Osteoblast (primary cell): Measurements from ENCODE around the gene CYP51A1. TPM values are rescaled to one million over a fixed set of nuclear protein-coding genes. Genes with fewer than 3 reads are reported as not detected.
"Not testable (repeated sequence)": the region's sequence is repeated elsewhere in the genome, so short reads cannot be mapped to it uniquely, and the experiment has no call there.

ENCODE experiments used
- DNase-seq: peaks from one replicate; pipeline ENCODE4 v3.0.0; 2011; ENCODE audit warnings: low spot score, mixed read lengths; ENCODE audit not compliant: insufficient read length; ENCODE audit errors: missing footprints
- H2AFZ ChIP-seq: 2 replicates; pipeline ENCODE4 v1.6.0; 2011; ENCODE audit warnings: mild to moderate bottlenecking, low read length
- H3K27ac ChIP-seq: 2 replicates; pipeline ENCODE4 v1.5.1; 2011; ENCODE audit warnings: mild to moderate bottlenecking, low read depth, low read length, moderate library complexity
- H3K27me3 ChIP-seq: 2 replicates; pipeline ENCODE4 v1.6.0; 2012; ENCODE audit warnings: mild to moderate bottlenecking, control low read depth, inconsistent platforms, low read length, moderate library complexity; ENCODE audit not compliant: insufficient read depth
- H3K36me3 ChIP-seq: 2 replicates; pipeline ENCODE4 v1.5.1; 2011; ENCODE audit warnings: mild to moderate bottlenecking, low read length, control low read depth, moderate library complexity; ENCODE audit not compliant: insufficient read depth
- H3K4me1 ChIP-seq: 2 replicates; pipeline ENCODE4 v1.5.1; 2011; ENCODE audit warnings: mild to moderate bottlenecking, low read length, control low read depth, moderate library complexity; ENCODE audit not compliant: insufficient read depth
- H3K4me2 ChIP-seq: 2 replicates; pipeline ENCODE4 v1.6.0; 2011; ENCODE audit warnings: mild to moderate bottlenecking, low read length; ENCODE audit not compliant: insufficient read depth
- H3K4me3 ChIP-seq: fragments of 200-600 bp; sonication (generic); 3 replicates; pipeline ENCODE4 v1.5.1; 2012; ENCODE audit warnings: mild to moderate bottlenecking, low read length, inconsistent platforms; ENCODE audit not compliant: insufficient read depth
- H3K79me2 ChIP-seq: 2 replicates; pipeline ENCODE4 v1.6.0; 2012; ENCODE audit warnings: mild to moderate bottlenecking, low read length, control low read depth, inconsistent platforms; ENCODE audit not compliant: insufficient read depth
- H3K9me3 ChIP-seq: 2 replicates; pipeline ENCODE4 v1.5.1; 2011; ENCODE audit warnings: low read depth, low read length, control low read depth
- H4K20me1 ChIP-seq: 2 replicates; pipeline ENCODE4 v1.6.0; 2012; ENCODE audit warnings: mild to moderate bottlenecking, low read length, control low read depth; ENCODE audit not compliant: insufficient read depth
- total RNA-seq: library from RNA; depleted of rRNA; stranded (reverse); fragments of >200 nt; gene quantifications from 2 replicates; pipeline ENCODE4 v1.2.3, GENCODE V29; 2012
- TF ChIP-seq, protein P1 (sequence below): IDR thresholded peaks from 2 replicates; pipeline ENCODE4 v1.5.1; 2011; ENCODE audit warnings: mild to moderate bottlenecking, low read depth, low read length, moderate library complexity; ENCODE audit errors: extremely low read depth

Gene CYP51A1
- total RNA-seq, 1 donor, result 283 TPM

- Histone ChIP-seq H4K20me1 (no peaks in the 10 kb centered on the region), H3K27me3 (no peaks in the 10 kb centered on the region), H2AFZ (no peak overlapping the region), H3K4me2 (no peak overlapping the region), H3K79me2 (no peaks in the 10 kb centered on the region), H3K4me1 (no peaks in the 10 kb centered on the region), H3K9me3 (no peaks in the 10 kb centered on the region), H3K4me3 (no peak overlapping the region), H3K36me3 (peaks cover 58% of the 10 kb centered on the region), H3K27ac (no peak overlapping the region)
- DNase-seq, result no peak
- TF ChIP-seq, protein P1, sequence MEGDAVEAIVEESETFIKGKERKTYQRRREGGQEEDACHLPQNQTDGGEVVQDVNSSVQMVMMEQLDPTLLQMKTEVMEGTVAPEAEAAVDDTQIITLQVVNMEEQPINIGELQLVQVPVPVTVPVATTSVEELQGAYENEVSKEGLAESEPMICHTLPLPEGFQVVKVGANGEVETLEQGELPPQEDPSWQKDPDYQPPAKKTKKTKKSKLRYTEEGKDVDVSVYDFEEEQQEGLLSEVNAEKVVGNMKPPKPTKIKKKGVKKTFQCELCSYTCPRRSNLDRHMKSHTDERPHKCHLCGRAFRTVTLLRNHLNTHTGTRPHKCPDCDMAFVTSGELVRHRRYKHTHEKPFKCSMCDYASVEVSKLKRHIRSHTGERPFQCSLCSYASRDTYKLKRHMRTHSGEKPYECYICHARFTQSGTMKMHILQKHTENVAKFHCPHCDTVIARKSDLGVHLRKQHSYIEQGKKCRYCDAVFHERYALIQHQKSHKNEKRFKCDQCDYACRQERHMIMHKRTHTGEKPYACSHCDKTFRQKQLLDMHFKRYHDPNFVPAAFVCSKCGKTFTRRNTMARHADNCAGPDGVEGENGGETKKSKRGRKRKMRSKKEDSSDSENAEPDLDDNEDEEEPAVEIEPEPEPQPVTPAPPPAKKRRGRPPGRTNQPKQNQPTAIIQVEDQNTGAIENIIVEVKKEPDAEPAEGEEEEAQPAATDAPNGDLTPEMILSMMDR, result no peak
Observed at GRCh38 chr7:92100534-92100933, 33.7 kb downstream of the CYP51A1 start.

- TF ChIP-seq, protein P1, result no peak
- Histone ChIP-seq H3K27me3 (no peaks in the 10 kb centered on the region), H3K4me1 (peaks cover 3% of the 10 kb centered on the region), H3K36me3 (peaks cover 55% of the 10 kb centered on the region), H3K4me2 (no peak overlapping the region), H3K27ac (no peak overlapping the region), H4K20me1 (no peaks in the 10 kb centered on the region), H2AFZ (no peak overlapping the region), H3K4me3 (no peak overlapping the region), H3K79me2 (no peaks in the 10 kb centered on the region), H3K9me3 (no peaks in the 10 kb centered on the region)
- DNase-seq, result no peak
Observed at GRCh38 chr7:92095380-92095779, 38.9 kb downstream of the CYP51A1 start.

GRCh38 chr7:92092210-92092609, 42.1 kb downstream of the CYP51A1 start:
- Histone ChIP-seq H4K20me1 (no peaks in the 10 kb centered on the region), H2AFZ (no peak overlapping the region), H3K79me2 (no peaks in the 10 kb centered on the region), H3K4me2 (no peak overlapping the region), H3K36me3 (peaks cover 53% of the 10 kb centered on the region), H3K27me3 (no peaks in the 10 kb centered on the region), H3K4me1 (peaks cover 3% of the 10 kb centered on the region), H3K27ac (no peak overlapping the region), H3K9me3 (no peaks in the 10 kb centered on the region), H3K4me3 (no peak overlapping the region)
- peak; percentile 34 for DNase-seq
- TF ChIP-seq, protein P1, result no peak

- DNase-seq, result no peak
- H3K27ac ChIP-seq, result no peak overlapping the region
- no peak overlapping the region for H3K4me2 ChIP-seq
- H3K79me2 ChIP-seq, result no peaks in the 10 kb centered on the region
- TF ChIP-seq, protein P1, result no peak
- no peaks in the 10 kb centered on the region for H3K27me3 ChIP-seq
- H3K4me1 ChIP-seq, result peaks cover 3% of the 10 kb centered on the region
- H2AFZ ChIP-seq, result no peak overlapping the region
- no peak overlapping the region for H3K4me3 ChIP-seq
- no peaks in the 10 kb centered on the region for H3K9me3 ChIP-seq
- H4K20me1 ChIP-seq, result no peaks in the 10 kb centered on the region
- H3K36me3 ChIP-seq, result peaks cover 63% of the 10 kb centered on the region
Observed at GRCh38 chr7:92088266-92088665, 46.0 kb downstream of the CYP51A1 start.

DNA sequence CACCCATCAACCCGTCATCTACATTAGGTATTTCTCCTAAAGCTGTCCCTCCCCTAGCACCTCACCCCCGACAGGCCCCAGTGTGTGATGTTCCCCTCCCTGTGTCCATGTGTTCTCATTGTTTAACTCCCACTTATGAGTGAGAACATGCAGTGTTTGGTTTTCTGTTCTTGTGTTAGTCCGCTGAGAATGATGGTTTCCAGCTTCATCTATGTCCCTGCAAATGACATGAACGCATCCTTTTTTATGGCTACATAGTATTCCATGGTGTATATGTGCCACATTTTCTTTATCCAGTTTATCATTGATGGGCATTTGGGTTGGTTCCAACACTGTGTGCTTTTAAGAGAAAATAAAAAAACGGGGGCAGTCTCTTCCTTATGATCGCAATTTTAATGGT, 50.4 kb downstream of the CYP51A1 start:
- not testable (repeated sequence) for H3K4me2 ChIP-seq, H3K27ac ChIP-seq, H4K20me1 ChIP-seq, DNase-seq, H3K4me1 ChIP-seq, H3K4me3 ChIP-seq, H3K9me3 ChIP-seq, H3K79me2 ChIP-seq, H2AFZ ChIP-seq, H3K27me3 ChIP-seq
- H3K36me3 ChIP-seq, result peaks cover 54% of the 10 kb centered on the region
